GM23248 (cell line): ENCODE results near the gene PSMA7.

ENCODE experiments used
- EZH2 ChIP-seq: fragments of 200-600 bp; sonication (generic); IDR thresholded peaks from 2 replicates; pipeline ENCODE4 v1.6.1; 2018; ENCODE audit warnings: antibody characterized with exemption, mild to moderate bottlenecking; ENCODE audit not compliant: insufficient read depth, poor library complexity, severe bottlenecking
- EZH2phosphoT487 ChIP-seq: fragments of 200-600 bp; sonication (generic); IDR thresholded peaks from 2 replicates; pipeline ENCODE4 v1.6.1; 2018; ENCODE audit warnings: antibody characterized with exemption, moderate library complexity, mild to moderate bottlenecking, low read depth; ENCODE audit not compliant: insufficient read depth

- no peak for TF ChIP-seq EZH2
- TF ChIP-seq EZH2phosphoT487, result no peak
These were observed 25.9 kb downstream of the PSMA7 start for GRCh38 chr20:62117362-62117646.
